ENCODE measurements around the gene C16orf87. TPM values are rescaled to one million over a fixed set of nuclear protein-coding genes. Genes with fewer than 3 reads are reported as not detected.

The C16orf87 gene
- polyA plus RNA-seq, 3 donors: 6.1 to 9.7 (median 7.6) TPM

DNA sequence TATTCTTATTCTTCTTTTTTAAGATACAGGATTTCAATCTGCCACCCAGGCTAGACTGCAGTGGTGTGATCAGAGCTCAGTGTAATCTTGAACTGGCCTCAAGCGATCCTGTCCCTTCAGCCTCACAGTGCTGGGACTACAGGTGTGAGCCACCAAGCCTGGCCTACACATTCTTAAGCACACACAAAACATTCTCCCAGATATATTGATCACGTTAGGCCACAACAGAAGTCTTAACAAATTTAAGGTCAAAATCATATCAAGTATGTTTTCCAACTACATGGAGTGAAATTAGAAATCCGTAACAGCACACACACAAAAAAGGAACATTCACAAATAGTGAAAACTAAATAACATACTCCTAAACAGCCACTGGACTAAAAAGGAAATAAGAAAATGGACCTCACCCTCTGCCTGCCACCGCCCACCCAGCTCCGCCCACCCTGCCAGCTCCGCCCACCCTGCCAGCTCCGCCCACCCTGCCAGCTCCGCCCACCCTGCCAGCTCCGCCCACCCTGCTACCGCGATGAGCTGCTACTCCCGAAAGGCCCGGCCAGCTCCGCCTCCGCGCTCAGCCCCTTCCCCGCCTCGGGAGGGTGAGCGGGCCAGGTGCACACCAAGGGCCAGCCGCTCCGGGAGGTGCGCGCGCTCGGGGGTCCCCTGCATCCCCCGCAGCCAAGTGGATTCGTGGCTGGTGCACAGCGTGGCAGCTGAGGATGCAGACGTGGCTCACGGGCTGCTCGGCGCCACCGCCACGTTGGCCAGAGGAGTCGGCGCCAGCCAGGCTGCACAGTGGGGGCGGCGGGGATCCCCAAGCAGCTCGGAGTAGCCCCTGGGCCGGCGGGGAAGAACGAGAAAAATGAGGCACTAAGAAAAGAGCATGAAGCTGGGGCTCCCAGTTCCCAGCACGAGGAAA is 41.2 kb downstream of the C16orf87 start:
- peaks cover 37% of the 10 kb centered on the region for H3K4me1 Mint-ChIP-seq
- peaks cover 0 to 12% of the 10 kb centered on the region in 2 donors for H3K36me3 Mint-ChIP-seq
- H3K9ac ChIP-seq (ENCODE audit: insufficient read depth, low read length, poor library complexity, severe bottlenecking): peak overlapping the region; percentile 72
- H3K79me2 ChIP-seq (ENCODE audit: insufficient read depth, low read length): no peaks in the 10 kb centered on the region
- peaks cover 5 to 6% of the 10 kb centered on the region in 2 donors for H3K9me3 ChIP-seq (replicated peaks in 1 of 2; ENCODE audit: control insufficient read depth in 1 of 2, insufficient read depth in 1 of 2, low read length in 2 of 2)
- H3K4me3 Mint-ChIP-seq: peak overlapping the region; percentile 78 to 90
- whole genome bisulfite sequencing (ENCODE audit: insufficient coverage): 5% methylated on average over 37 of the region's 43 CpGs
- no peaks in the 10 kb centered on the region for H3K36me3 ChIP-seq (replicated peaks in 1 of 2; ENCODE audit: control insufficient read depth in 1 of 2, insufficient read depth in 2 of 2, low read length in 2 of 2)
- DNase-seq: peak; percentile 53 to 70 (median 66)
- peaks cover 25 to 35% of the 10 kb centered on the region in 2 donors for H3K4me1 ChIP-seq (ENCODE audit: control insufficient read depth in 1 of 2, insufficient read depth in 2 of 2, low read length in 2 of 2)
- peak overlapping the region; percentile 81 to 82 for H3K27ac ChIP-seq (ENCODE audit: low read depth in 1 of 2, low read length in 2 of 2)
- intact Hi-C loops (cut with micrococcal nuclease): loop anchor here (2.0 to 5.0 kb wide), 4 partner anchors 38 to 102 kb away; partner anchors contain the start of genes ORC6 (in 2 of the 2), VPS35 (in 2 of the 2) and C16orf87 (in 1 of the 2)
- no peaks in the 10 kb centered on the region for H3K27me3 ChIP-seq (ENCODE audit: control insufficient read depth in 2 of 2, insufficient read depth in 2 of 2, low read length in 2 of 2)
- TF ChIP-seq, protein P1, sequence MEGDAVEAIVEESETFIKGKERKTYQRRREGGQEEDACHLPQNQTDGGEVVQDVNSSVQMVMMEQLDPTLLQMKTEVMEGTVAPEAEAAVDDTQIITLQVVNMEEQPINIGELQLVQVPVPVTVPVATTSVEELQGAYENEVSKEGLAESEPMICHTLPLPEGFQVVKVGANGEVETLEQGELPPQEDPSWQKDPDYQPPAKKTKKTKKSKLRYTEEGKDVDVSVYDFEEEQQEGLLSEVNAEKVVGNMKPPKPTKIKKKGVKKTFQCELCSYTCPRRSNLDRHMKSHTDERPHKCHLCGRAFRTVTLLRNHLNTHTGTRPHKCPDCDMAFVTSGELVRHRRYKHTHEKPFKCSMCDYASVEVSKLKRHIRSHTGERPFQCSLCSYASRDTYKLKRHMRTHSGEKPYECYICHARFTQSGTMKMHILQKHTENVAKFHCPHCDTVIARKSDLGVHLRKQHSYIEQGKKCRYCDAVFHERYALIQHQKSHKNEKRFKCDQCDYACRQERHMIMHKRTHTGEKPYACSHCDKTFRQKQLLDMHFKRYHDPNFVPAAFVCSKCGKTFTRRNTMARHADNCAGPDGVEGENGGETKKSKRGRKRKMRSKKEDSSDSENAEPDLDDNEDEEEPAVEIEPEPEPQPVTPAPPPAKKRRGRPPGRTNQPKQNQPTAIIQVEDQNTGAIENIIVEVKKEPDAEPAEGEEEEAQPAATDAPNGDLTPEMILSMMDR (IDR thresholded peaks at IDR 0.05): no peak
- peaks cover 13 to 24% (median 18%) of the 10 kb centered on the region in 7 donors for H3K9me3 Mint-ChIP-seq
- peak overlapping the region; percentile 93 to 97 (median 95) for H3K27ac Mint-ChIP-seq
- H3K4me3 ChIP-seq (replicated peaks in 1 of 3; ENCODE audit: low read depth in 2 of 3, low read length in 3 of 3): peak overlapping the region; percentile 57 to 86 (median 71)
- H3K27me3 Mint-ChIP-seq (ENCODE audit: low read depth in 3 of 3): peaks cover 0 to 1% (median 0%) of the 10 kb centered on the region in 3 donors
- no peaks in the 10 kb centered on the region for H4K20me1 ChIP-seq (ENCODE audit: insufficient read depth, low read length)
- H3K4me2 ChIP-seq (replicated peaks; ENCODE audit: extremely low read depth, low read length, poor library complexity, severe bottlenecking): peak overlapping the region; percentile 85
- H2AFZ ChIP-seq (ENCODE audit: insufficient read depth, low read depth, low read length, poor library complexity, severe bottlenecking): peak overlapping the region; percentile 98

- no peaks in the 10 kb centered on the region for H3K36me3 ChIP-seq (replicated peaks in 1 of 2; ENCODE audit: control insufficient read depth in 1 of 2, insufficient read depth in 2 of 2, low read length in 2 of 2)
- peak overlapping the region in 1 of 3 experiments; percentile 86 for H3K4me3 ChIP-seq (replicated peaks in 1 of 3; ENCODE audit: low read depth in 2 of 3, low read length in 3 of 3)
- no peaks in the 10 kb centered on the region for H3K27me3 ChIP-seq (ENCODE audit: control insufficient read depth in 2 of 2, insufficient read depth in 2 of 2, low read length in 2 of 2)
- H3K9me3 ChIP-seq (replicated peaks in 1 of 2; ENCODE audit: control insufficient read depth in 1 of 2, insufficient read depth in 1 of 2, low read length in 2 of 2): peaks cover 0 to 4% of the 10 kb centered on the region in 2 donors
- H3K79me2 ChIP-seq (ENCODE audit: insufficient read depth, low read length): no peaks in the 10 kb centered on the region
- TF ChIP-seq, protein P1 (IDR thresholded peaks at IDR 0.05): no peak
- Mint-ChIP-seq H3K27ac (peak overlapping the region in 6 of 7 donors; percentile 93 to 97 (median 96)), H3K4me3 (no peak overlapping the region), H3K27me3 (ENCODE audit: low read depth in 3 of 3) (peaks cover 0 to 1% (median 0%) of the 10 kb centered on the region in 3 donors), H3K36me3 (peaks cover 0 to 5% of the 10 kb centered on the region in 2 donors), H3K9me3 (peaks cover 8 to 18% (median 11%) of the 10 kb centered on the region in 7 donors), H3K4me1 (peaks cover 37% of the 10 kb centered on the region)
- H2AFZ ChIP-seq (ENCODE audit: insufficient read depth, low read depth, low read length, poor library complexity, severe bottlenecking): peak overlapping the region; percentile 72
- peaks cover 25 to 35% of the 10 kb centered on the region in 2 donors for H3K4me1 ChIP-seq (ENCODE audit: control insufficient read depth in 1 of 2, insufficient read depth in 2 of 2, low read length in 2 of 2)
- no peaks in the 10 kb centered on the region for H4K20me1 ChIP-seq (ENCODE audit: insufficient read depth, low read length)
- no peak overlapping the region for H3K9ac ChIP-seq (ENCODE audit: insufficient read depth, low read length, poor library complexity, severe bottlenecking)
- peak overlapping the region; percentile 81 to 82 for H3K27ac ChIP-seq (ENCODE audit: low read depth in 1 of 2, low read length in 2 of 2)
- peak overlapping the region; percentile 85 for H3K4me2 ChIP-seq (replicated peaks; ENCODE audit: extremely low read depth, low read length, poor library complexity, severe bottlenecking)
- peak in 1 of 3 donors; percentile 18 for DNase-seq
- no CpG with 5 or more reads among the region's 3 CpGs for WGBS (ENCODE audit: insufficient coverage)
- intact Hi-C loops (cut with micrococcal nuclease): loop anchor here in 1 of 2 donors (5.0 kb wide), 1 partner anchor 102 kb away; the partner anchor contains the start of genes ORC6 and VPS35
Observed at GRCh38 chr16:46788891-46789474, 42.0 kb downstream of the C16orf87 start.
